Thyroid gland (tissue), 4 donors: Measurements from ENCODE around the gene KCNE4. TPM values are rescaled to one million over a fixed set of nuclear protein-coding genes. Genes with fewer than 3 reads are reported as not detected.

ENCODE experiments used
- DNase-seq, 2 donors: peaks; one replicate each; pipeline ENCODE4 v3.0.0-alpha.2; 2019
- H3K27ac ChIP-seq, 3 donors: fragments of 200-600 bp; sonication (generic); 1 replicate in 2 of 3; 2 replicates in 1 of 3; pipeline ENCODE4 v1.5.1; 2016 to 2019; ENCODE audit warnings: mild to moderate bottlenecking in 1 of 3, moderate library complexity in 1 of 3
- H3K27me3 ChIP-seq: fragments of 200-600 bp; sonication (generic); one replicate; pipeline ENCODE4 v1.5.1; 2019
- H3K36me3 ChIP-seq, 2 donors: fragments of 200-600 bp; sonication (generic); one replicate each; pipeline ENCODE4 v1.5.1; 2016 to 2019
- H3K4me1 ChIP-seq, 2 donors: fragments of 200-600 bp; sonication (generic); one replicate each; pipeline ENCODE4 v1.5.1; 2017 to 2019
- H3K4me3 ChIP-seq, 3 donors: fragments of 200-600 bp; sonication (generic); replicated peaks in 1 of 3; 1 replicate in 2 of 3; 2 replicates in 1 of 3; pipeline ENCODE4 v1.5.1; 2016; ENCODE audit warnings: mild to moderate bottlenecking in 1 of 3
- H3K9me3 ChIP-seq: fragments of 200-600 bp; sonication (generic); one replicate; pipeline ENCODE4 v1.5.1; 2017
- POLR2A ChIP-seq, 2 donors: fragments of 450-650 bp; IDR thresholded peaks; one replicate each; pipeline ENCODE4 v1.6.1; 2017; ENCODE audit warnings: antibody characterized with exemption in 2 of 2, mild to moderate bottlenecking in 2 of 2, moderate library complexity in 1 of 2
- WGBS, 2 donors: methylation state at CpG; one replicate each; pipeline ENCODE4 v1.1.5; 2017; 5-methylcytosine and 5-hydroxymethylcytosine counted together
- intact Hi-C: fragments of 100-400 bp; cut with DNase I; formaldehyde crosslinking; loops from one replicate; pipeline ENCODE4 v1.15.1; 2023
- total RNA-seq, 4 donors: library from RNA; depleted of rRNA; stranded (reverse); fragments of >200 nt; gene quantifications; one replicate each; pipeline ENCODE4 v1.2.3, GENCODE V29; 2016
- TF ChIP-seq, protein P1 (sequence below), 6 experiments: fragments of 200-600 bp in 3 of 6; fragments of 450-650 bp in 3 of 6; sonication (generic) in 3 of 6; IDR thresholded peaks; one replicate each; pipeline ENCODE4 v1.5.1; 2016 to 2019; ENCODE audit warnings: antibody characterized with exemption in 6 of 6, mild to moderate bottlenecking in 2 of 6, inconsistent platforms in 1 of 6, moderate library complexity in 1 of 6

KCNE4 gene
- total RNA-seq, 4 donors from 2014 or later: 7.8 to 19.6 (median 18.4) TPM

DNA sequence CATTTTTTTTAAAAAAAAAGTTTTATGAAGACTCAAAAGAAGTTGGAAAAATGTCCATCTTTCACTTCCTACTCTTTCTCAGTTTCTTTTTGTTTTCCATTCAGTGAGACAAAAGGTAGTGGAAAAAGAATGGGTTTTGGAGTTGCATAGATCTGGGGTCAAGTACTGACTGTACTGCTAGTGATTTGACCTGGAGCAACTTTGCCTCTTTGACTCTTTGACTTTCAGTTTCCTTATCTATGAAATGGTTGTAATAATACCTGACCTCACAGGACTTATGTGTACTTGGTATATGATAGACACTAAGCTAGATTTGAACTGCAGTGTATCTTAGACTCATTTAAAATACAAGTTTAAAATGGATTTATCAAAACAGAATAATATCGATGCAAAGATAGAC, 3.5 kb upstream of the KCNE4 start:
- H3K36me3 ChIP-seq: no peaks in the 10 kb centered on the region
- no peak overlapping the region for H3K4me3 ChIP-seq
- intact Hi-C loops: no loop called here
- TF ChIP-seq POLR2A (IDR thresholded peaks at IDR 0.05): no peak
- TF ChIP-seq, protein P1, sequence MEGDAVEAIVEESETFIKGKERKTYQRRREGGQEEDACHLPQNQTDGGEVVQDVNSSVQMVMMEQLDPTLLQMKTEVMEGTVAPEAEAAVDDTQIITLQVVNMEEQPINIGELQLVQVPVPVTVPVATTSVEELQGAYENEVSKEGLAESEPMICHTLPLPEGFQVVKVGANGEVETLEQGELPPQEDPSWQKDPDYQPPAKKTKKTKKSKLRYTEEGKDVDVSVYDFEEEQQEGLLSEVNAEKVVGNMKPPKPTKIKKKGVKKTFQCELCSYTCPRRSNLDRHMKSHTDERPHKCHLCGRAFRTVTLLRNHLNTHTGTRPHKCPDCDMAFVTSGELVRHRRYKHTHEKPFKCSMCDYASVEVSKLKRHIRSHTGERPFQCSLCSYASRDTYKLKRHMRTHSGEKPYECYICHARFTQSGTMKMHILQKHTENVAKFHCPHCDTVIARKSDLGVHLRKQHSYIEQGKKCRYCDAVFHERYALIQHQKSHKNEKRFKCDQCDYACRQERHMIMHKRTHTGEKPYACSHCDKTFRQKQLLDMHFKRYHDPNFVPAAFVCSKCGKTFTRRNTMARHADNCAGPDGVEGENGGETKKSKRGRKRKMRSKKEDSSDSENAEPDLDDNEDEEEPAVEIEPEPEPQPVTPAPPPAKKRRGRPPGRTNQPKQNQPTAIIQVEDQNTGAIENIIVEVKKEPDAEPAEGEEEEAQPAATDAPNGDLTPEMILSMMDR (IDR thresholded peaks at IDR 0.05): no peak
- H3K27ac ChIP-seq: no peak overlapping the region
- WGBS, 2 donors: 98 to 100% methylated on average over 1 of the region's 1 CpG
- no peaks in the 10 kb centered on the region for H3K9me3 ChIP-seq
- no peaks in the 10 kb centered on the region for H3K27me3 ChIP-seq
- peaks cover 7 to 11% of the 10 kb centered on the region in 2 donors for H3K4me1 ChIP-seq
- DNase-seq: no peak

DNA sequence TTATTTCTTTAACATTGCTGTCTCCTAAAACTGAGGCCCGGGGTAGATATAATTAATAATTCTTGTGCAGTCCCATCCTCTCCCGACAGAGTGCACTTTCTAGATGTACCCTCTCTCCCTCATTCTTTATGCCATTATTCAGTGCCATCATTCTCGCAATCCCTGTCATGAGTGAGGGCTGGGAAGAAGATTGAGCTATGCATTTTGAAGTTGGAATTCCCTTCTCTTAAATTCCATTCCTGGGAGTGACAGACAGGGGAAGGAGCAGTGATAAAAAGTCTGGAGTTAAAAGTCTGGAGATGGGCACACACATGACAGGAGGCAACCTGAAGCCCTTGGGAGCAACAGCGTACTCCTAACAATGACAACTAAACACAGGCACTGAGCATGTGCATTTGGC, 2.6 kb upstream of the KCNE4 start:
- no peak for DNase-seq
- intact Hi-C loops: no loop called here
- Histone ChIP-seq H3K27ac (no peak overlapping the region), H3K36me3 (no peaks in the 10 kb centered on the region), H3K27me3 (no peaks in the 10 kb centered on the region), H3K9me3 (no peaks in the 10 kb centered on the region), H3K4me1 (peaks cover 12 to 17% of the 10 kb centered on the region in 2 donors), H3K4me3 (no peak overlapping the region)
- TF ChIP-seq, protein P1 (IDR thresholded peaks at IDR 0.05): no peak
- no peak for TF ChIP-seq POLR2A (IDR thresholded peaks at IDR 0.05)
- WGBS, 2 donors: 95% methylated on average over 4 of the region's 4 CpGs

DNA sequence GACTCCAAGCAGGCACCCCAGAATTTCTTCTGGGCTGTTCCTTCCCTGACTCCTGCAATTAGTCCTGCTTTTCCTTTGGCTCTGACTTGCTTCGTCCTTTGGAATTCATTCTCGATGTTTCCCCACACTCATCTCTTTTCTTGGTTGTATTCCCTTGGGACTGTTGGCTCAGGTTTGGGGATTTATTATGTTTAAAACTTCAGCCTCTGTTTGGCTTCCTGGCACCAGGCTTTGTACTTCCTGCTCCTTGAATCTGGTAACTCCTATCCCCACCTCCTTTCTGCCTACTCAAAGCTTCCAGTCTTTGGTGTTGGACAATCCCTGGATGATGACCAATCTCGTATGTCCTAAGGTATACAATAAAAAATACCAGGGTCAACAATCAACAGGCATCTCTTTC, 1.8 kb upstream of the KCNE4 start:
- no peak for DNase-seq
- WGBS, 2 donors: 80 to 89% methylated on average over 3 of the region's 3 CpGs

DNA sequence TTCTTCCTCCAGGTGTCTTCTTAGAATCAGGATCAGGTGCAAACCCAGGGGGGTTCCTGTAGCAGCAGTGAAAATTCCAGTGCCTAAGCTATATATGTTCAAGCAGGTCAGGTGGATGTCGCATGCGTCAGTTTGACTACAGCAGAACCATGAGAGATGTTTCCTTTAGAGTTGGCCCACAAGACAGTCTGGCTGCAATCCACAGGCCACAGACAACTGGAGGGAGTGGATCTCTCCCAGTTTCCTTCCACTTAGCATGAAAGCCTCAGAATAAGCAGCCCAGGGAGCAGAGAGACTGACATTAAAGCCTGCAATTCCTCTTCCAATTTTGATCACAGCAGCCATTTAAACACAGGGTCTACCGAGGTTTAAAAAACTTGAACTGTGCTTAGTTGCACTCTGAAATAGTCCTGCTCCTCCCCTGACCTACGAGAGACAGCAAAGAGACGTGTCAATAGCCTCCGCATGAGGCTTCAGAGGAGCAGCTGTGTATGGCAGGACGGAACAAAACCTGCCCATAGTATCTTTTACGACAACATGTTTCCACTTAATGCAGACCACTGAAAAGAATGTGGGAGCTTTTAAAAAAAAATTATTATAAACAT, 988 bp upstream of the KCNE4 start:
- DNase-seq: no peak
- H3K36me3 ChIP-seq: no peaks in the 10 kb centered on the region
- intact Hi-C loops: loop anchor here (10.0 kb wide), 1 partner anchor 66 kb away; no protein-coding TSS in a partner anchor
- TF ChIP-seq, protein P1 (IDR thresholded peaks at IDR 0.05): no peak
- no peak for TF ChIP-seq POLR2A (IDR thresholded peaks at IDR 0.05)
- peak overlapping the region in 1 of 3 donors; percentile 99 for H3K27ac ChIP-seq
- WGBS, 2 donors: 39 to 54% methylated on average over 8 of the region's 8 CpGs
- H3K4me1 ChIP-seq: peaks cover 22 to 26% of the 10 kb centered on the region in 2 donors
- H3K9me3 ChIP-seq: no peaks in the 10 kb centered on the region
- no peaks in the 10 kb centered on the region for H3K27me3 ChIP-seq
- H3K4me3 ChIP-seq: peak overlapping the region in 1 of 3 donors; percentile 36

More for the DNA sequence above, 1.8 kb upstream of the KCNE4 start:
- intact Hi-C loops: loop anchor here (10.0 kb wide), 1 partner anchor 65 kb away; no protein-coding TSS in a partner anchor
- H3K27ac ChIP-seq: no peak overlapping the region
- TF ChIP-seq, protein P1 (IDR thresholded peaks at IDR 0.05): no peak
- no peak for TF ChIP-seq POLR2A (IDR thresholded peaks at IDR 0.05)
- H3K36me3 ChIP-seq: no peaks in the 10 kb centered on the region
- H3K4me3 ChIP-seq: no peak overlapping the region
- peaks cover 16 to 20% of the 10 kb centered on the region in 2 donors for H3K4me1 ChIP-seq
- H3K9me3 ChIP-seq: no peaks in the 10 kb centered on the region
- no peaks in the 10 kb centered on the region for H3K27me3 ChIP-seq
